ENCODE data around the gene ALCAM. TPM values are rescaled to one million over a fixed set of nuclear protein-coding genes. Genes with fewer than 3 reads are reported as not detected.
"Not testable (repeated sequence)": the region's sequence is repeated elsewhere in the genome, so short reads cannot be mapped to it uniquely, and the experiment has no call there.

Gene ALCAM
- total and polyA plus RNA-seq, 2 of the 8 experiments (the other 6 are each of a cell fraction or from before 2014, with no cell fraction given) = 10.8 to 33.0 TPM

DNA sequence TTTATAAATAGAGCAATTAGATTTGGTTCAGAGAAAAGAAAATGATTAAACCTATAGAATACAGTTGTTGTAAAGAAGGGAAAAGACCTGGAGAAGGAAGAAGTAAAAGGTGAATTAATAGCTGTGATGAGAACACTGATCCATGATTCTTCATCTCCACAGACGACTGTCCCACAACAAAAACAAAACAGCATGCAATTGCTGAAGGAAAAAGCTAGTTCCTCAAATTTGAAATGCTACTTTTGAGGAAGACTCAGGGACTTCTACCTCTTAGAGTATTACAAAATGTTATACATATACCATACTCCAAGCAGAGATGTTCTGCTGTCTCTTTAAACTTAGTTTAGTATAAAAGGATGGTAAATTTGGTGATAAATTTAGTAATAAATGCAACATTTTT is 21.5 kb downstream of the ALCAM start (continued):
- TF ChIP-seq SUZ12 (IDR thresholded peaks at IDR 0.05; ENCODE audit: low read length) = no peak
- TF ChIP-seq YY1 (IDR thresholded peaks at IDR 0.05; ENCODE audit: low read depth, low read length) = no peak
- no peak for TF ChIP-seq RFX5 (IDR thresholded peaks at IDR 0.05; ENCODE audit: borderline replicate concordance, low read depth, low read length)
- no peak for TF ChIP-seq CHD1 (IDR thresholded peaks at IDR 0.05; ENCODE audit: low read depth, low read length)

DNA sequence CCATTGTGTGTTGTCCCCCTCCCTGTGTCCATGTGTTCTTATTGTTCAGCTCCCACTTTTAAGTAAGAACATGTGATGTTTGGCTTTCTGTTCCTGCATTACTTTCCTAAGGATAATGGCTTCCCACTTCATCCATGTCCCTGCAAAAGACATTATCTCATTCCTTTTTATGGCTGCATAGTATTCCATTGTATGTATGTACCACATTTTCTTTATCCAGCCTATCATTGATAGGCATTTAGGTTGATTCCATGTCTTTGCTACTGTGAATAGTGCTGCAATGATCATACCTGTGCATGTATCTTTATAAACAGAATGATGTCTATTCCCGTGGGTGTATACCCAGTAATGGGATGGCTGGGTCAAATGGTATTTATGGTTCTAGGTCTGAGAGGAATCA is 23.1 kb downstream of the ALCAM start:
- H3K4ac ChIP-seq (replicated peaks; ENCODE audit: insufficient read length, low read depth, low read length); H4K91ac ChIP-seq (replicated peaks; ENCODE audit: insufficient read length, low read length); FAIRE-seq; H2BK120ac ChIP-seq (replicated peaks; ENCODE audit: low read depth, low read length); H3K9ac ChIP-seq (replicated peaks in 1 of 4; ENCODE audit: extremely low read depth in 1 of 4, low read depth in 3 of 4, low read length in 3 of 4); H2BK15ac ChIP-seq (ENCODE audit: low read length); H2BK20ac ChIP-seq (ENCODE audit: low read length); H3K36me3 ChIP-seq (ENCODE audit: control insufficient read depth in 2 of 4, insufficient read depth in 4 of 4, low read length in 3 of 4); H4K20me1 ChIP-seq (replicated peaks in 1 of 2; ENCODE audit: control insufficient read depth in 1 of 2, insufficient read depth in 2 of 2, low read length in 2 of 2); H3K14ac ChIP-seq (ENCODE audit: insufficient read length); POLR2A ChIA-PET (ENCODE audit: partially characterized antibody); H2AK5ac ChIP-seq (ENCODE audit: low read depth, low read length); H3K27me3 ChIP-seq (replicated peaks in 1 of 4; ENCODE audit: control insufficient read depth in 3 of 4, extremely low read depth in 1 of 4, insufficient read depth in 3 of 4, low read length in 3 of 4); H3K23ac ChIP-seq (ENCODE audit: insufficient read length); H2BK5ac ChIP-seq (ENCODE audit: low read depth, low read length); H3K9me3 ChIP-seq (ENCODE audit: insufficient read depth in 2 of 2, low read depth in 1 of 2, low read length in 1 of 2); H4K5ac ChIP-seq (ENCODE audit: insufficient read length, low read depth, low read length); DNase-seq (ENCODE audit: low read depth in 1 of 2, low spot score in 2 of 2); H3K23me2 ChIP-seq (ENCODE audit: low read depth, low read length); H4K8ac ChIP-seq (ENCODE audit: extremely low read depth, insufficient read depth, low read length); H3K27ac ChIP-seq (ENCODE audit: low read depth, low read length); H3K4me1 ChIP-seq (replicated peaks in 1 of 4; ENCODE audit: control insufficient read depth in 3 of 4, insufficient read depth in 4 of 4, low read length in 3 of 4); CTCF ChIA-PET (ENCODE audit: partially characterized antibody); H3K4me3 ChIP-seq (ENCODE audit: extremely low read depth in 1 of 4, insufficient read depth in 2 of 4, low read depth in 3 of 4, low read length in 4 of 4); H3K4me2 ChIP-seq (ENCODE audit: insufficient read depth in 1 of 2, low read depth in 2 of 2, low read length in 2 of 2); H3K18ac ChIP-seq (ENCODE audit: extremely low read depth, low read length); H3K56ac ChIP-seq (replicated peaks; ENCODE audit: insufficient read length, low read depth, low read length); H2BK12ac ChIP-seq (ENCODE audit: low read depth, low read length); H3K79me1 ChIP-seq (ENCODE audit: low read depth, low read length); H2AFZ ChIP-seq (ENCODE audit: low read length): not testable (repeated sequence)
- peaks cover 3 to 70% of the 10 kb centered on the region in 2 experiments; a peak in 3 of 4 replicates for H3K79me2 ChIP-seq (ENCODE audit: control insufficient read depth in 1 of 2, insufficient read depth in 2 of 2, low read length in 2 of 2)
- WGBS, 2 experiments (ENCODE audit: extremely low coverage in 1 of 2, insufficient coverage in 1 of 2, insufficient read length in 1 of 2, insufficient replicate concordance in 2 of 2, low coverage in 1 of 2, low lambda C conversion rate in 2 of 2, missing lambda C conversion rate in 1 of 2) = 94% methylated on average over 1 of the region's 1 CpG; no CpG with 5 or more reads in 1 of the 2 experiments

All from H1 (cell line).